RWPE2 (cell line): ENCODE results near the gene AFAP1.

Experiments
- ATAC-seq: fragments of 200-7000 bp; cut with Tn5 transposase; 3 replicates; pipeline ENCODE4 v1.9.1; 2021; ENCODE audit warnings: low read depth
- DNase-seq: peaks from one replicate; pipeline ENCODE4 v3.0.0-alpha.2; 2020; ENCODE audit warnings: low spot score
- H3K27ac ChIP-seq: fragments of 450-650 bp; 2 replicates; pipeline ENCODE4 v1.5.1; 2017; ENCODE audit warnings: mild to moderate bottlenecking; ENCODE audit not compliant: poor library complexity, severe bottlenecking
- H3K27me3 ChIP-seq: fragments of 250-450 bp; sonication (Bioruptor Pico); 2 replicates; pipeline ENCODE4 v1.5.1; 2021; ENCODE audit warnings: mild to moderate bottlenecking, moderate library complexity; ENCODE audit not compliant: insufficient read depth, poor library complexity, severe bottlenecking
- H3K36me3 ChIP-seq: fragments of 250-450 bp; sonication (Bioruptor Pico); 2 replicates; pipeline ENCODE4 v1.5.1; 2020; ENCODE audit warnings: low read depth, mild to moderate bottlenecking, moderate library complexity
- H3K4me1 ChIP-seq: fragments of 250-450 bp; sonication (Bioruptor Pico); 2 replicates; pipeline ENCODE4 v1.5.1; 2021; ENCODE audit warnings: mild to moderate bottlenecking, moderate library complexity; ENCODE audit not compliant: insufficient read depth, poor library complexity, severe bottlenecking
- H3K4me3 ChIP-seq: fragments of 250-450 bp; sonication (Bioruptor Pico); 2 replicates; pipeline ENCODE4 v1.5.1; 2021; ENCODE audit warnings: mild to moderate bottlenecking, moderate library complexity; ENCODE audit not compliant: severe bottlenecking
- H3K9me3 ChIP-seq: fragments of 250-450 bp; sonication (Bioruptor Pico); 2 replicates; pipeline ENCODE4 v1.5.1; 2021; ENCODE audit warnings: mild to moderate bottlenecking, moderate library complexity; ENCODE audit not compliant: severe bottlenecking
- CTCF ChIP-seq: fragments of 450-650 bp; IDR thresholded peaks from one replicate; pipeline ENCODE4 v1.5.1; 2017; ENCODE audit warnings: mild to moderate bottlenecking, moderate library complexity; ENCODE audit not compliant: poor library complexity, severe bottlenecking

Gene AFAP1

GRCh38 chr4:7737268-7737645, 202.4 kb downstream of the AFAP1 start:
- TF ChIP-seq CTCF, result no peak
- Histone ChIP-seq H3K9me3 (no peaks in the 10 kb centered on the region), H3K27ac (no peak overlapping the region), H3K27me3 (no peaks in the 10 kb centered on the region), H3K4me3 (no peak overlapping the region), H3K4me1 (no peaks in the 10 kb centered on the region), H3K36me3 (no peaks in the 10 kb centered on the region)
- ATAC-seq (no peak), DNase-seq (no peak)

GRCh38 chr4:7736436-7737267, 203.0 kb downstream of the AFAP1 start:
- Histone ChIP-seq H3K27ac (no peak overlapping the region), H3K4me3 (no peak overlapping the region), H3K9me3 (no peaks in the 10 kb centered on the region), H3K36me3 (no peaks in the 10 kb centered on the region), H3K27me3 (no peaks in the 10 kb centered on the region), H3K4me1 (no peaks in the 10 kb centered on the region)
- no peak for TF ChIP-seq CTCF
- DNase-seq, result no peak
- ATAC-seq, result peak; percentile 58; the same call in 2 of the 3 replicates

- no peak overlapping the region for H3K27ac ChIP-seq
- H3K4me3 ChIP-seq, result no peak overlapping the region
- no peaks in the 10 kb centered on the region for H3K9me3 ChIP-seq
- ATAC-seq (no peak), DNase-seq (no peak)
- TF ChIP-seq CTCF, result no peak
- no peaks in the 10 kb centered on the region for H3K27me3 ChIP-seq
- H3K36me3 ChIP-seq, result no peaks in the 10 kb centered on the region
- no peaks in the 10 kb centered on the region for H3K4me1 ChIP-seq
Measured at GRCh38 chr4:7735961-7736360, 203.7 kb downstream of the AFAP1 start.

GRCh38 chr4:7735395-7735794, 204.3 kb downstream of the AFAP1 start:
- H3K9me3 ChIP-seq, result no peaks in the 10 kb centered on the region
- H3K36me3 ChIP-seq, result no peaks in the 10 kb centered on the region
- H3K27ac ChIP-seq, result no peak overlapping the region
- no peak overlapping the region for H3K4me3 ChIP-seq
- no peak for DNase-seq
- H3K27me3 ChIP-seq, result no peaks in the 10 kb centered on the region
- H3K4me1 ChIP-seq, result no peaks in the 10 kb centered on the region
- ATAC-seq, result no peak
- TF ChIP-seq CTCF, result no peak

GRCh38 chr4:7734651-7735260, 204.9 kb downstream of the AFAP1 start:
- Histone ChIP-seq H3K4me3 (no peak overlapping the region), H3K27me3 (no peaks in the 10 kb centered on the region), H3K9me3 (no peaks in the 10 kb centered on the region), H3K4me1 (no peaks in the 10 kb centered on the region), H3K36me3 (no peaks in the 10 kb centered on the region), H3K27ac (no peak overlapping the region)
- no peak for TF ChIP-seq CTCF
- DNase-seq, result no peak
- no peak for ATAC-seq
